Nephron progenitor cell (in vitro differentiated cells): Measurements from ENCODE around the gene EGFR.

Experiments used
- DNase-seq: peaks from one replicate; pipeline ENCODE4 v3.0.0; 2021
- H3K27ac Mint-ChIP-seq: 2 replicates; pipeline ENCODE4 v1.8.0; 2021; ENCODE audit warnings: mild to moderate bottlenecking, moderate library complexity, mixed read lengths
- H3K27me3 Mint-ChIP-seq: 2 replicates; pipeline ENCODE4 v1.8.0; 2021; ENCODE audit warnings: mild to moderate bottlenecking, low read depth, mixed read lengths; ENCODE audit not compliant: poor library complexity
- H3K36me3 Mint-ChIP-seq: 2 replicates; pipeline ENCODE4 v1.8.0; 2021; ENCODE audit warnings: low read depth, mixed read lengths
- H3K4me1 Mint-ChIP-seq: 2 replicates; pipeline ENCODE4 v1.8.0; 2021; ENCODE audit warnings: mixed read lengths
- H3K4me3 Mint-ChIP-seq: 2 replicates; pipeline ENCODE4 v1.8.0; 2021; ENCODE audit warnings: mild to moderate bottlenecking, moderate library complexity, mixed read lengths
- H3K9me3 Mint-ChIP-seq: 2 replicates; pipeline ENCODE4 v1.8.0; 2021; ENCODE audit warnings: mild to moderate bottlenecking, moderate library complexity, mixed read lengths
- CTCF ChIP-seq: fragments of 200-600 bp; sonication (generic); IDR thresholded peaks from 2 replicates; pipeline ENCODE4 v1.5.0; 2021; ENCODE audit warnings: antibody characterized with exemption

EGFR gene

GRCh38 chr7:55130395-55131141 lies 111.8 kb downstream of the EGFR start:
- peak; percentile 37 for DNase-seq
- H3K4me3 Mint-ChIP-seq, result no peak overlapping the region
- no peak overlapping the region for H3K27ac Mint-ChIP-seq
- peaks cover 4% of the 10 kb centered on the region for H3K27me3 Mint-ChIP-seq
- no peaks in the 10 kb centered on the region for H3K36me3 Mint-ChIP-seq
- H3K4me1 Mint-ChIP-seq, result peaks cover 68% of the 10 kb centered on the region
- TF ChIP-seq CTCF, result no peak
- no peaks in the 10 kb centered on the region for H3K9me3 Mint-ChIP-seq

DNA sequence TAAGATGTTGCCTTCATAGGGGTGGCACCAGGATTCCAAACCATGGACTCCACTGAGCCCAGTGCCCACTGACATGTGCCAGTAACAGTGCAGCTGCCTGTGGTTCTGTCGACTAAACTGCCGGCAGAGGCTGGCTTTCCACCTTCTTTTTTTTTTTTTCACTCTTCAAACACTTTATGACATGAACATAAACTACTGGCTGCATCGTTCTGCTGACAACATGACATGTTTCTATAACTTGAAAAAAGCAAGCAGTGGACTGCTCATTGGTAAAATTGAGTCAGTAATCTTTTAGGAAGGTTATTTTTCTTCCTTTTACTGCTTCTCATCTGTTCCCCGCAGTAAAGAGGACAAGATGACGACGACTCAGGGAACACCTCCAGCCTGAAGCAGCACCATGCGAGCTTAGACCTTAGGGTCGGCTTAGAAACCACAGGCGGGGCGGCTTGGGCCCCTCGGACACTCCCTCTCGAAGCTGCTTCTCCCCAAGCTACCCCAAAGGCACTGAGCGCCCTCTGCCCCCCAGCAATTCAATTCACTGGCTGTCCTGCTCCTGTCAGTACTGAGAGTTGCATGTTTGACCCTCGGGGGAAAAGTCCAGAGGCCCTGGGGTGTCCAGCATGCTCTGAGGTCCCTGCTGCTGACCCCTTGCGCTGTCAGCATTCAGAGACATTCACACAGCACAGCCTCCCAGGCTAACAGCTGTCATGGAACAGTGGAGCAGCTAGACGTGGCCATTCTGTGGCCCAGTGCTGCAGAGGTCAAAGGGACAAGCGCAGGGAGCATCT lies 112.5 kb downstream of the EGFR start:
- Mint-ChIP-seq H3K27me3 (peaks cover 4% of the 10 kb centered on the region), H3K4me1 (peaks cover 64% of the 10 kb centered on the region), H3K27ac (no peak overlapping the region), H3K36me3 (no peaks in the 10 kb centered on the region), H3K4me3 (no peak overlapping the region), H3K9me3 (no peaks in the 10 kb centered on the region)
- TF ChIP-seq CTCF, result no peak
- DNase-seq, result peak; percentile 22

- Mint-ChIP-seq H3K4me3 (no peak overlapping the region), H3K36me3 (no peaks in the 10 kb centered on the region), H3K27ac (no peak overlapping the region), H3K4me1 (peaks cover 56% of the 10 kb centered on the region), H3K9me3 (no peaks in the 10 kb centered on the region), H3K27me3 (peaks cover 4% of the 10 kb centered on the region)
- TF ChIP-seq CTCF, result no peak
- DNase-seq, result no peak
Measured at GRCh38 chr7:55132550-55132889, 113.7 kb downstream of the EGFR start.

- DNase-seq, result no peak
- Mint-ChIP-seq H3K27me3 (peaks cover 4% of the 10 kb centered on the region), H3K27ac (peak overlapping the region; percentile 44), H3K9me3 (no peaks in the 10 kb centered on the region), H3K4me1 (peaks cover 51% of the 10 kb centered on the region), H3K4me3 (no peak overlapping the region), H3K36me3 (no peaks in the 10 kb centered on the region)
- TF ChIP-seq CTCF, result no peak
Measured at GRCh38 chr7:55132890-55133551, 114.2 kb downstream of the EGFR start.

DNA sequence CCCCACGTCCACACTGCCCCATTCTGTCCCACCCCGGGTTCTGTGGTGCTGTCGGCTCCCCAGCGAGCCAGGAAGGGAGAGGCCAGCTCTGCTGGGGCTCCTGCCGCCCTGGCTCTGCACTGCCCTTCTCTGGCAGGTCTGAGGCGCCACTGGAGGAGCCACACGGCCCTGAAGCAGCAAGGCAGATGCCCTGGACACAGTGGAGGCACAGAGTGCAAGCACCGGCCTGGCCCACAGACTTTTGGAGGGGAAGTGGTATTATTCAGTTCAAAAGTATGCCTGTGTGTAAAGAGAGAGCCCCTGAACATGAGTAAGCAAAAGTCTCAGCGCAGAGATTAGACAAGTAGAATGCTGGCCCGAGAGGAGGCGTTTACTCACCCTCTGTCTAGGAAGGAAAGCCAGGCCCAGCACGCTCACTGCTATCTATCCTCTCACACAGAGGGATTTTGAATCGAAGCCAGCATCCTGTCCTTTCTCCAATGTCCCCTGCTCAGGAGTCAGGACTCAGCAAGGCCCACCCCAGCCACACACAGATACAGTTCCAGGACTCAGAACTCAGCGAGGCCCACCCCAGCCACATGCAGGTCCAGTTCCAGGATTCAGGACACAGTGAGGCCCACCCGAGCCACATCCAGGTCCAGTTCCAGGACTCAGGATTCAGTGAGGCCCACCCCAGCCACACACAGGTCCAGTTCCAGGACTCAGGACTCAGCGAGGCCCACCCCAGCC lies 115.0 kb downstream of the EGFR start:
- Mint-ChIP-seq H3K27me3 (peaks cover 6% of the 10 kb centered on the region), H3K4me1 (peaks cover 43% of the 10 kb centered on the region), H3K27ac (no peak overlapping the region), H3K9me3 (peaks cover 3% of the 10 kb centered on the region), H3K36me3 (no peaks in the 10 kb centered on the region), H3K4me3 (no peak overlapping the region)
- no peak for DNase-seq
- no peak for TF ChIP-seq CTCF
